GM18858 (cell line): ENCODE measurements around the gene TSSK6.

Experiments
- ATAC-seq: cut with Tn5 transposase; IDR thresholded peaks from one replicate; pipeline ENCODE4 v1.9.1; 2021; ENCODE audit not compliant: unreplicated experiment

Gene TSSK6

GRCh38 chr19:19531951-19532805, 16.8 kb upstream of the TSSK6 start:
- no peak for ATAC-seq

GRCh38 chr19:19530889-19531288, 15.5 kb upstream of the TSSK6 start:
- no peak for ATAC-seq

- no peak for ATAC-seq
Measured at GRCh38 chr19:19530423-19530804, 15.1 kb upstream of the TSSK6 start.

GRCh38 chr19:19529783-19530422, 14.6 kb upstream of the TSSK6 start:
- ATAC-seq = no peak

GRCh38 chr19:19528721-19529490, 13.6 kb upstream of the TSSK6 start, which contains the start of gene YJEFN3:
Gene YJEFN3 (plus strand): TSS chr19:19528911. CDS start chr19:19528933, 22 bp downstream.
- no peak for ATAC-seq

- ATAC-seq = no peak
Measured at GRCh38 chr19:19527674-19528625, 12.6 kb upstream of the TSSK6 start.

GRCh38 chr19:19527371-19527656, 12.0 kb upstream of the TSSK6 start:
- ATAC-seq = no peak

GRCh38 chr19:19526581-19527370, 11.4 kb upstream of the TSSK6 start:
- ATAC-seq = no peak

GRCh38 chr19:19525611-19526380, 10.4 kb upstream of the TSSK6 start:
- ATAC-seq = no peak

- ATAC-seq = no peak
Measured at GRCh38 chr19:19524053-19524452, 8.7 kb upstream of the TSSK6 start.

GRCh38 chr19:19523177-19523576, 7.8 kb upstream of the TSSK6 start:
- no peak for ATAC-seq

GRCh38 chr19:19520989-19521388, 5.6 kb upstream of the TSSK6 start:
- ATAC-seq = no peak

GRCh38 chr19:19517235-19517619, 1.9 kb upstream of the TSSK6 start:
- no peak for ATAC-seq

GRCh38 chr19:19515642-19516519, 533 bp upstream of the TSSK6 start, which contains the start of gene NDUFA13:
Gene NDUFA13 (plus strand): TSS chr19:19516225. CDS start chr19:19516239, 14 bp downstream.
- ATAC-seq = peak; percentile 78

GRCh38 chr19:19514215-19514657, 1.1 kb downstream of the TSSK6 start:
- no peak for ATAC-seq

GRCh38 chr19:19513682-19514081, 1.7 kb downstream of the TSSK6 start:
- no peak for ATAC-seq

- ATAC-seq = no peak
Measured at GRCh38 chr19:19510432-19510831, 4.9 kb downstream of the TSSK6 start.

- ATAC-seq = no peak
Measured at GRCh38 chr19:19508217-19508616, 7.1 kb downstream of the TSSK6 start.
